ENCODE measurements around the gene TNNT2. TPM values are rescaled to one million over a fixed set of nuclear protein-coding genes. Genes with fewer than 3 reads are reported as not detected.

The TNNT2 gene
- total and polyA plus RNA-seq, 2 of the 13 experiments (the other 11 are each of a cell fraction or from before 2014, with no cell fraction given): 0.20 to 0.63 TPM

DNA sequence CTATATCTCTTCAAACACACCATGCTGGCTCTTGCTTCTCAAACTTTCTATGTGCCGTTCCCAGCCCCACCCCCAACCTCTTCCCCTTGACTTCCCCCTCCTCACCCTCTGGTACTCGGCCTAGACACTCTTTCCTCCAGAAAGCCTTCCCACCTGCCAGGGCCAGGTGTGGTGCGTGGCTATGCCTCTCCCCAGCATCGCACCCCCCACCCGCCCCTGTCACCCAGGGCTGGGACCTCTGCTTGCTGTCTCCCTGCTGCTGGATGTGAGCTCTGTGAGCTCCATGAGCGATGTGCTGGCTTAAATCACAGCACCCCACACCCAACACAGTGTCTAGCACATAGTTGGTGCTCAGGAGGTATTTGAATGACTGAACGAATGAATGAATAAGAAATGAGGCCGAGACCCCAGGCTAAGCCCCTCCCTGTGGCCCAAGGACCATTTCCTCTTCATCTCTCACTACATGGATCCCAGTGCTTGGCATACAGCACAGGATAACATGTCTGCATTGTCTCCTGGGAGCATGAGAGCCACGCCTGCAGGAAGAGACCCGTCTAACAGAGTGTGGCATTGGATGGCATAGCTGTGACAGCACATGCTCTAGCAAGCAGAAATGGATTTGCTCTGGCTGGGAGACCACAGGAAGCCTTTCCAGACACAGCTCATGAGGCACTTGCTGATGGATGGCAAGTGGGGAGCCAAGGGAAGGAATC is 19.7 kb downstream of the TNNT2 start:
- ATAC-seq (no peak), FAIRE-seq (no peak), DNase-seq (ENCODE audit: low spot score) (no peak)
- Histone ChIP-seq H3K27me3 (ENCODE audit: control insufficient read depth in 1 of 2, insufficient read depth in 2 of 2, low read length in 2 of 2) (peaks cover 2 to 34% of the 10 kb centered on the region in 2 experiments), H3K36me3 (replicated peaks in 1 of 2; ENCODE audit: control insufficient read depth in 1 of 2, insufficient read depth in 2 of 2, low read length in 2 of 2) (no peaks in the 10 kb centered on the region), H3K4me3 (replicated peaks in 1 of 3; ENCODE audit: insufficient read depth in 1 of 3, low read depth in 2 of 3, low read length in 3 of 3) (no peak overlapping the region), H3K4me2 (ENCODE audit: low read depth, low read length) (no peak overlapping the region), H4K20me1 (ENCODE audit: insufficient read depth, low read length) (no peaks in the 10 kb centered on the region), H3K27ac (ENCODE audit: extremely low read length, insufficient read depth, low read length) (no peak overlapping the region), H3K9ac (ENCODE audit: insufficient read depth, low read depth, low read length) (no peak overlapping the region), H3K4me1 (ENCODE audit: insufficient read depth, low read length) (no peaks in the 10 kb centered on the region), H3K79me2 (ENCODE audit: insufficient read depth, low read length) (no peaks in the 10 kb centered on the region), H3K9me3 (ENCODE audit: low read length) (no peaks in the 10 kb centered on the region), H2AFZ (ENCODE audit: low read length) (no peak overlapping the region)
- ChIA-PET CTCF (ENCODE audit: low intra/inter-chr PET ratio, low total read pairs) (no interaction called here), POLR2A (no interaction called here)
- no TSS peak for BruUV-seq (replicated peaks)
- 1% methylated on average over 10 of the region's 10 CpGs for WGBS (ENCODE audit: low lambda C conversion rate)
- in situ Hi-C loops (cut with HindIII; ENCODE audit: extremely low pct_ligation_motif_present, low pct_unique_long_range_greater_than_20kb) (no loop called here), intact Hi-C loops (cut with micrococcal nuclease; ENCODE audit: unreplicated experiment) (no loop called here)
- no peak for TF ChIP-seq THYN1 (CRISPR knock-in tag; IDR thresholded peaks at IDR 0.05; ENCODE audit: borderline replicate concordance, low read depth)
- no peak for TF ChIP-seq SIN3B (IDR thresholded peaks at IDR 0.05; ENCODE audit: low read length)
- TF ChIP-seq, protein P1, sequence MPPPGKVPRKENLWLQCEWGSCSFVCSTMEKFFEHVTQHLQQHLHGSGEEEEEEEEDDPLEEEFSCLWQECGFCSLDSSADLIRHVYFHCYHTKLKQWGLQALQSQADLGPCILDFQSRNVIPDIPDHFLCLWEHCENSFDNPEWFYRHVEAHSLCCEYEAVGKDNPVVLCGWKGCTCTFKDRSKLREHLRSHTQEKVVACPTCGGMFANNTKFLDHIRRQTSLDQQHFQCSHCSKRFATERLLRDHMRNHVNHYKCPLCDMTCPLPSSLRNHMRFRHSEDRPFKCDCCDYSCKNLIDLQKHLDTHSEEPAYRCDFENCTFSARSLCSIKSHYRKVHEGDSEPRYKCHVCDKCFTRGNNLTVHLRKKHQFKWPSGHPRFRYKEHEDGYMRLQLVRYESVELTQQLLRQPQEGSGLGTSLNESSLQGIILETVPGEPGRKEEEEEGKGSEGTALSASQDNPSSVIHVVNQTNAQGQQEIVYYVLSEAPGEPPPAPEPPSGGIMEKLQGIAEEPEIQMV (CRISPR knock-in tag; IDR thresholded peaks at IDR 0.05; ENCODE audit: low read depth): no peak
- no peak for TF ChIP-seq NPAS2 (CRISPR knock-in tag; IDR thresholded peaks at IDR 0.05; ENCODE audit: borderline replicate concordance)
- no peak for TF ChIP-seq ZNF44 (CRISPR knock-in tag; IDR thresholded peaks at IDR 0.05)
- TF ChIP-seq ZMYM3 (CRISPR knock-in tag; IDR thresholded peaks at IDR 0.05): no peak
- no peak for TF ChIP-seq ZNF891 (CRISPR knock-in tag; IDR thresholded peaks at IDR 0.05)
- TF ChIP-seq, protein P2, sequence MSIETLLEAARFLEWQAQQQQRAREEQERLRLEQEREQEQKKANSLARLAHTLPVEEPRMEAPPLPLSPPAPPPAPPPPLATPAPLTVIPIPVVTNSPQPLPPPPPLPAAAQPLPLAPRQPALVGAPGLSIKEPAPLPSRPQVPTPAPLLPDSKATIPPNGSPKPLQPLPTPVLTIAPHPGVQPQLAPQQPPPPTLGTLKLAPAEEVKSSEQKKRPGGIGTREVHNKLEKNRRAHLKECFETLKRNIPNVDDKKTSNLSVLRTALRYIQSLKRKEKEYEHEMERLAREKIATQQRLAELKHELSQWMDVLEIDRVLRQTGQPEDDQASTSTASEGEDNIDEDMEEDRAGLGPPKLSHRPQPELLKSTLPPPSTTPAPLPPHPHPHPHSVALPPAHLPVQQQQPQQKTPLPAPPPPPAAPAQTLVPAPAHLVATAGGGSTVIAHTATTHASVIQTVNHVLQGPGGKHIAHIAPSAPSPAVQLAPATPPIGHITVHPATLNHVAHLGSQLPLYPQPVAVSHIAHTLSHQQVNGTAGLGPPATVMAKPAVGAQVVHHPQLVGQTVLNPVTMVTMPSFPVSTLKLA (IDR thresholded peaks at IDR 0.05): no peak
- no peak for TF ChIP-seq KDM2A (CRISPR knock-in tag; IDR thresholded peaks at IDR 0.05; ENCODE audit: borderline replicate concordance, low read depth)
- no peak for TF ChIP-seq TBP (CRISPR knock-in tag; IDR thresholded peaks at IDR 0.05)
- no peak for TF ChIP-seq KLF13 (CRISPR knock-in tag; IDR thresholded peaks at IDR 0.05)
- no peak for TF ChIP-seq TMF1 (CRISPR knock-in tag; IDR thresholded peaks at IDR 0.05; ENCODE audit: low read depth)
- TF ChIP-seq, protein P3, sequence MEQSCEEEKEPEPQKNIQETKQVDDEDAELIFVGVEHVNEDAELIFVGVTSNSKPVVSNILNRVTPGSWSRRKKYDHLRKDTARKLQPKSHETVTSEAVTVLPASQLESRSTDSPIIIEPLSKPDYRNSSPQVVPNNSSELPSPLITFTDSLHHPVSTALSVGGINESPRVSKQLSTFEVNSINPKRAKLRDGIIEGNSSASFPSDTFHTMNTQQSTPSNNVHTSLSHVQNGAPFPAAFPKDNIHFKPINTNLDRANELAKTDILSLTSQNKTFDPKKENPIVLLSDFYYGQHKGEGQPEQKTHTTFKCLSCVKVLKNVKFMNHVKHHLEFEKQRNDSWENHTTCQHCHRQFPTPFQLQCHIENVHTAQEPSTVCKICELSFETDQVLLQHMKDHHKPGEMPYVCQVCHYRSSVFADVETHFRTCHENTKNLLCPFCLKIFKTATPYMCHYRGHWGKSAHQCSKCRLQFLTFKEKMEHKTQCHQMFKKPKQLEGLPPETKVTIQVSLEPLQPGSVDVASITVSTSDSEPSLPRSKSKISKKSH (CRISPR knock-in tag; IDR thresholded peaks at IDR 0.05; ENCODE audit: borderline replicate concordance): no peak
- no peak for TF ChIP-seq FOXP1 (IDR thresholded peaks at IDR 0.05)
- no peak for TF ChIP-seq FOXP1 (CRISPR knock-in tag; IDR thresholded peaks at IDR 0.05)
- TF ChIP-seq BHLHE40 (IDR thresholded peaks at IDR 0.05; ENCODE audit: low read length): no peak
- no peak for TF ChIP-seq HNRNPLL (IDR thresholded peaks at IDR 0.05; ENCODE audit: low read depth, low read length, poor library complexity, severe bottlenecking)
- TF ChIP-seq, protein P4, sequence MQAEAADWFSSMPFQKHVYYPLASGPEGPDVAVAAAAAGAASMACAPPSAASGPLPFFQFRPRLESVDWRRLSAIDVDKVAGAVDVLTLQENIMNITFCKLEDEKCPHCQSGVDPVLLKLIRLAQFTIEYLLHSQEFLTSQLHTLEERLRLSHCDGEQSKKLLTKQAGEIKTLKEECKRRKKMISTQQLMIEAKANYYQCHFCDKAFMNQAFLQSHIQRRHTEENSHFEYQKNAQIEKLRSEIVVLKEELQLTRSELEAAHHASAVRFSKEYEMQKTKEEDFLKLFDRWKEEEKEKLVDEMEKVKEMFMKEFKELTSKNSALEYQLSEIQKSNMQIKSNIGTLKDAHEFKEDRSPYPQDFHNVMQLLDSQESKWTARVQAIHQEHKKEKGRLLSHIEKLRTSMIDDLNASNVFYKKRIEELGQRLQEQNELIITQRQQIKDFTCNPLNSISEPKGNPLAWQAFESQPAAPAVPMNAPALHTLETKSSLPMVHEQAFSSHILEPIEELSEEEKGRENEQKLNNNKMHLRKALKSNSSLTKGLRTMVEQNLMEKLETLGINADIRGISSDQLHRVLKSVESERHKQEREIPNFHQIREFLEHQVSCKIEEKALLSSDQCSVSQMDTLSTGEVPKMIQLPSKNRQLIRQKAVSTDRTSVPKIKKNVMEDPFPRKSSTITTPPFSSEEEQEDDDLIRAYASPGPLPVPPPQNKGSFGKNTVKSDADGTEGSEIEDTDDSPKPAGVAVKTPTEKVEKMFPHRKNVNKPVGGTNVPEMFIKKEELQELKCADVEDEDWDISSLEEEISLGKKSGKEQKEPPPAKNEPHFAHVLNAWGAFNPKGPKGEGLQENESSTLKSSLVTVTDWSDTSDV (CRISPR knock-in tag; IDR thresholded peaks at IDR 0.05): no peak
- no peak for TF ChIP-seq RARA (CRISPR knock-in tag; IDR thresholded peaks at IDR 0.05)
